NCI-H1436 (cell line): ENCODE results near the gene ARHGAP26.

Source experiments
- DNase-seq: peaks from one replicate; lab custom pipeline; 2025; lab: John Stamatoyannopoulos, UW

The ARHGAP26 gene

GRCh38 chr5:142873831-142874230 lies 103.7 kb downstream of the ARHGAP26 start:
- DNase-seq, result no peak

DNA sequence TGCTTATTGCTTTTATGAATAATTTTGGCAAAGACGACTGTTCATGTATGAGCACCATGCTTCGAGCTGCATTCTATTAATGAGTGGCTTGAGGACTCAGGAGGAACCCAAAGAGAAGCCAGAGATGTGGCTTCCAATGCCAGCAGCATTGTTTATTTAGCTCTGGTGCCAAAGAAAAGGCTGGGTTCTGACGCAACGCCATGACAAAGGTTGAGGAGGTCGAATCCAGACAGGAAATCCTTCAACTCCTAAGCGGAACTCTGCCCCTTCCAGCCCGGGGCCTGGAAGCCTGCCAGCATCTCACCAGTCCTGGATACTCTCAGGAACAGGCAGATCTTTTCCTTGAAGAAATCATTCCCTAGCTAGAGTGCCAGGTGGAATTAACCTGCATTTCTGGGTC lies 104.4 kb downstream of the ARHGAP26 start:
- DNase-seq, result no peak

DNA sequence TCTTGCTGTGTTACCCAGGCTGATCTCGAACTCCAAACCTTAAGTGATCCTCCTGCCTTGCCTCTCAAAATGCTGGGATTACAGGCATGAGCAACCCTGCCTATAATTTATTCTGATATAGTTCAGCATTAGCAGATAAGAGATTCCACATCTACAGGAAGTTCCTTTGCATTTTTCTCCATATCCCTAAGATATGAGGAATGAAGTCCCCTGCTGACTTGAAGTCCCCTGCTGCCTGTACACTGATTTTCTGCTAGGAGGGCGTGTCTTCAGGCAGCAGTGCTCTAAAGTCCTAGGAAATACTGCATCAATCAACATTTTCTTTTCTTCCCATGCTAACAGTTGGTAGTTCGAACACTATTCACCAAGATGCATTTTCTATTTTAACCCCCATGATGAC lies 105.8 kb downstream of the ARHGAP26 start:
- no peak for DNase-seq

- no peak for DNase-seq
These were observed 106.6 kb downstream of the ARHGAP26 start for GRCh38 chr5:142876817-142877216.

DNA sequence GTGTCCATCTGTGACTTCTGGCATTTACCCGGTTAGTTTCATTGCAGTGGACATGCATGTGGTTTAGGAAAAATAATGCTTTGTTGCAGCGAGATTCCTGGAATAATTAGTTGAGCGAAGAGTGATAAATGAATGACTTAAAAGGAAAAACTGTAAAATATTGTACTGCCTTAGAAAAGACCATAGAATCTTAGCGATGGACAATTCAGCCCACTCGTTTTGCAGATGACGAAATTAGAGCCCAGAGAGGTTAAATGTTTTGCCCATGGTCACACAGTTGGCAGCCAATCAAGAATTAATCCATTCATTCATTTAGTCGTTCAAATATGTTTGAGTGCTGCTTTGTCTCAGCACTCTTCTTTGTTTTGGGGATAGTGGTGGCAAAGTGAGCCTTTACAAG lies 107.9 kb downstream of the ARHGAP26 start:
- DNase-seq, result no peak

DNA sequence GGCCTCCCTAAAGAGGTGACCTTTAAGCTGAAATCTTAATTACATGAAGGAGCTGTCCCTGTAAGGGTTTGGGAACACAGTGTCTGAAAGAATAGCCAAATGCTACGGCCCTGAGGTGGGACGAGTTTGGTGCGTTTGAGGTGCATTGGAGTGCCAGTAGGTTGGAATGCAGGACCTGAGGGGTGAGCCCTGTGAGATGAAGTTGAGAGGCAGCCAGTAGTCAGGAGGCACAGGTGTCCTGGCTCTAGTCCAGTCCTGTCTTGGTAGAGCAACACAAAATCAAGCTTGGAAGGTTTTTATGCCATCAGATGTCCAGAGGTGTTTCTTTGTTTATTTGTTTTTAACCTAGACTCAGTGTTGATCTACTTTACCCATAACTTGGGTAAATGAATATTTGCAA lies 108.5 kb downstream of the ARHGAP26 start:
- no peak for DNase-seq

DNA sequence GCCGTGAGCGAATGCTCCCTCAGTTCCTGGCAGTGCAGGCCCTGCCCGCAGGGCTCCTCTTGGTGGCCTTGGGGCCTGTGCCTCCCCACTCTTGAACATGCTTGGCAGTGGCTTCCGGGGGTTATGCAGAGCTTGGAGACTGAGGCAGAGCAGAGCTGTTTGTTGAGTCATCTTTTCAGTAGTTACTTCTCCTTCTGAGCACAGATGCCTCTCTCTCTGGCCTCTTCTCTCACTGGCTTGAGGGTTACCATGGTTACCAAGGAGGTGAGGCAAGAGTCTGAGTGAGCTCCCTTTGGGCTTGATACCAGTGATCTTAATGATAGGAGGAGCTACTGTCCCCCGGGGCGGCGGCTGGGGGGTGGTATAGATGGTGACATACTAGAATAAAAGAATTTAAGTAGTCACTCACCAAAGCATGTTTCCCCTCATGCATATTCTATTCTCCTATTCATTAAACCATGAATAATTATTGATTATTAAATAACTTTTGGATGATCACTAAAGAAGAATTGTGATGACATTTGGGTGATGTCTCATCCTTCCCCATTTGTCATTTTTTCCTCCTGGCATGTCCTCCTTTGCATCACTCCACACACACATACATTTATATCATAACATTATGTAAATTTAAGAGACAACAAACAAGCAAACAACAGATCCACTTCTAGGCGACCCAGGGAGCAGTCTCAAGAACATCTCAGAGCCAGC lies 111.1 kb downstream of the ARHGAP26 start:
- DNase-seq, result no peak

DNA sequence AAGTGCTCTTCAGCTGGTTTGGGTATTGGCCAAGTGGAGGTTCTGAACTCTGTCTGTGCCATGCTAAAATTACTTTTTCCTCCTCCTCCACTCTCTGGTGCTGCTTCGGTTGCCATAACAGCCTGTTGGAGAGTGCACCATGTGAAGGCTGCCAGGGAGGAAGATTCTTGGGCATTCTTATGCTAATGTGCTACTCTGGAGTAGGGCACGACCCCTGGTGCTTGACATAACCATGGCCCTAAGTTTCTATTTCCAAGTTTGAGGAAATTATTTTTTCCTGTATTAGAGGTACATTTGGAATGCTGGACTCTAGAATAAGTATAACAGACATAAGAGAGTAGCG lies 111.6 kb downstream of the ARHGAP26 start:
- no peak for DNase-seq

GRCh38 chr5:142883025-142883424 lies 112.8 kb downstream of the ARHGAP26 start:
- no peak for DNase-seq

DNA sequence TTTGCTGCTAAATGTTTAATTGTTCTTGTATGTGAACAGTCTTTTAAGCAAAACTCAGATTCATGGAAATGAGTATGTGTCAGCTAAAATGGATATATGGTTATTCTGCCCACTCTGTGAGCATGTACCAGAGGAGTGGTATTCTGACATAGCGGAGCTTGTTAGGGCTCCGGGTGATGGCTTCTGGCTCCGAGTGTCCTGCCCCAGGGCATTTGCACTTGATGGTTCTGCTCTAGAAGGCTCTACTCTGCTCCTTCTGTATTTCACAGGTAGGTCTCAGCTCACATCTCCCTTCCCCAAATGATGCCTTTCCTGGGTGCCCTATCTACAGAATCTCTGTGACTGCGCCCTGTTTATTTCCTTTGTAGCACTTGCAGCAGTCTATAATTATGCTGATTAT lies 113.3 kb downstream of the ARHGAP26 start:
- no peak for DNase-seq

DNA sequence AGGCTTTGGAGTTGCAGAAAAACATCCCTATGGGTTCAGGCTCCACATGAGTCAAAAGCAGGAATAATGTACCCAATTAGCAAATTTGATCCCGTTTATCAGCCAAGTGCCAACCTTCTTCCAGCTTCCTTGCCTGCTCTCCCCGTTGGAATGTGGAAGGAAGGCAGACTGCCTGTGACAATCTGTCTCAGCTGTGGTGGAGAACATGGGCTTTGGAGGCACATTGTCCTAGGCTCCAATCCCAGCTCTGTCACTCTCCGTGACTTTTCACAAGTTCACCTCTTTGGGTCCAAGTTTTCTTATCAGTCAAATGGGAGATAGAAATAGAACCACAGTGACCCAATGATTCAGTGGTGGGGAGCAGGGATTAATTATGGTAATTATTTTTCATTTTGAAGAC lies 113.9 kb downstream of the ARHGAP26 start:
- DNase-seq, result no peak

DNA sequence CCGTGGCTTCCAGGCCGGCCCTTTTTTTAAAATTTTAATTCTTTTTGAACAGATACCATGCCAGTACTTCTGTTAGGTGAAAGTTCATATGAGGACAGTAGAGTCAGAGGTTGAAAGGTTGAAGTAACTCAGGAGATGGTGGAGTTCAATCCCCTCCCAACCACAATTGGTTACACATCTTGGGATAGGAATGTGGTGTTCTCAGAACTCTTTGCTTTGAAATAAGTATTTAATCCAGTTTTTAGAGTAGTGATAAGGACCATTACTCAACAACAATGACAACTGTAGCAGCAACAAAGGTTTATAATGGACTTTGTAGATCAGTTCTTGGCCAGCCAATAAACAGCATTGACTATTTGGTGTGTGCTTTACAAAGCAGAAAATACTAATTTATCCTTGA lies 116.0 kb downstream of the ARHGAP26 start:
- no peak for DNase-seq

- no peak for DNase-seq
These were observed 116.8 kb downstream of the ARHGAP26 start for GRCh38 chr5:142886956-142887355.

- peak; percentile 21 for DNase-seq
These were observed 118.4 kb downstream of the ARHGAP26 start for GRCh38 chr5:142888469-142889085.

GRCh38 chr5:142892021-142892420 lies 121.8 kb downstream of the ARHGAP26 start:
- DNase-seq, result no peak

DNA sequence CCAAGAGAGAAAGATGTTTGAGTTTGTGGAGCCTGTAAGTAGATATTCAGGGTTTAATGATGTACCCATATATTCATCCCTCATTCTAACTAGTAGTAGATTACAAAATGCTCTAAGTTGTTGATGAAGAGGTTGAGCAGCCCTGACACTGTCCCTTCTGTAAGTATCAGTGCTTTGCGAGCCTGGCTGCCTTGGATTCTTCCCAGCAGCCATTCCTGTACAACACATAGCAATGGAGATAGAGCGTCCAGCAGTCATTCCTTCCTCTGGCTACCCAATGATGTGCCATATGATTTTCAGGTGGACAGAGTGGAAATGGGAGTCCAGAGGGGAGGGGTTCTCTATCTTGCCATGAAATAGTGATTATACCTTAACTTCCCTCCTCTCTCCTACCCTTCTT lies 124.1 kb downstream of the ARHGAP26 start:
- DNase-seq, result no peak

- DNase-seq, result no peak
These were observed 124.6 kb downstream of the ARHGAP26 start for GRCh38 chr5:142894749-142895148.

DNA sequence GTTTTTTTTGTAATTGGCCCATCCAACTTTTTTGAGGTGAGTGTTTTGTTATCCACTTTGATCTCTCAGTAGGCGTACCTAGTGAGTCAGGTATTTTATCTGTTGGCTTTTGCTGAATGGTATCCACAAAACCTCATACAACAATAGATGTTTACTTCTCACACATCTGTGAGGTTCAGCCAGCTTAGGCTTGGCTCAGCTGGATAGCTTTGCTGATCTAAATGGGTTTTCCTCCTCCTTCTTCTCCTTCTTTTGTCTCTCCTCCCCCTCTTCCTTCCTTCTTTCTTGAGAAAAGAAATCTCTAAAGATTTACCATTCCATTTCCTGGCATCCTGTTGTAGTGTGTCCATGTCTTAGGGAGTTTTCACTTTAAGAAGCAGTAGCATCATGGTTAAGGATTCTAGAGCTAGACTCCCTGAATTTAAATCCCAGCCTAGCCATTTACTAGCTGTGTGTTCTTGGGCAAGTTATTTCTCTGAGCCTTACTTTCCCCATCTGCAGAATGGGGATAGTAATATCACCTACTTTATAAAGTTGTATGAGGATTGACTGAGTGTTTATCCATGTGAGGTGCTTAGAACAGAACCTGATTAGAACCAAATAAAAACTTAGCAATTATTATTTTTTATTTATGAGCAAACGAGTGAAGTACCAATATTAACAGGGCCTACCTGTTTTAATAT lies 126.3 kb downstream of the ARHGAP26 start:
- no peak for DNase-seq

DNA sequence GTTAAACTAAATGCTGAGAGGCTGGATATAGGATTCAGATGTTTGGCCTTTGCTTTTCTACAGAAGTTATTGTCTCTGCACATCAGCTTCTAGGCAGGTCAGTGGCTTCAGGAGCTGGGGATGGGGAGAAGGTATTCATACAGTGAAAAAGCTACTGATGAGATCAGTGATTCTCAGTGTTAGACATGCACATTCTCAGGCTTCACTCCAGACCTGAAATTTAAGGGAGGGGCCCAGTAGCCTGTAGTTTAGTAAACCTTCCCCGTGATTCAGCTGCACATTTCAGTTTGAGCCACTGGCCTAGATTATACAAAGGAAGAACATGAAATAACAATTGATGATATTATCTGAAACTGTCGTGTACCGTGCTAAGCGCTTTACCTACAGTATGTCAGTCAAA lies 127.2 kb downstream of the ARHGAP26 start:
- no peak for DNase-seq

DNA sequence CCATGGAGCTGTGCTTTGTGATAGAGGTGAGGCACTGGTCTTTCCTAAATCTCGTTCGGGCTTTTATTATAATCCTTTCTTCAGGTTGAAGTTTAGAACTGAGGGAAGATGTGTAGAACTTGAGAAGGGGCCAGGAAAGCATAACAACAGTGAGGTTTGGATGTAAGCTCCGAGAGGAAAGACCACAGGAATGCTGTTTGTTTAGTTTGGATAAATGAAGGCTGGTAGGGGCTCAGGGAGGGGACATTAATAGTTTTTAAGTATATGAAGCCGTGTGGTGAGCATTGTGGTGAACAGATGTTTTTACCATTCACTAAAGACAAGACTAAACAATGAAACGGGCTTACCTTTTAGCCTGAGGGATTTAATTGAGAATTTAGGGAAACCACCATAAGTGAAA lies 130.8 kb downstream of the ARHGAP26 start:
- no peak for DNase-seq

DNA sequence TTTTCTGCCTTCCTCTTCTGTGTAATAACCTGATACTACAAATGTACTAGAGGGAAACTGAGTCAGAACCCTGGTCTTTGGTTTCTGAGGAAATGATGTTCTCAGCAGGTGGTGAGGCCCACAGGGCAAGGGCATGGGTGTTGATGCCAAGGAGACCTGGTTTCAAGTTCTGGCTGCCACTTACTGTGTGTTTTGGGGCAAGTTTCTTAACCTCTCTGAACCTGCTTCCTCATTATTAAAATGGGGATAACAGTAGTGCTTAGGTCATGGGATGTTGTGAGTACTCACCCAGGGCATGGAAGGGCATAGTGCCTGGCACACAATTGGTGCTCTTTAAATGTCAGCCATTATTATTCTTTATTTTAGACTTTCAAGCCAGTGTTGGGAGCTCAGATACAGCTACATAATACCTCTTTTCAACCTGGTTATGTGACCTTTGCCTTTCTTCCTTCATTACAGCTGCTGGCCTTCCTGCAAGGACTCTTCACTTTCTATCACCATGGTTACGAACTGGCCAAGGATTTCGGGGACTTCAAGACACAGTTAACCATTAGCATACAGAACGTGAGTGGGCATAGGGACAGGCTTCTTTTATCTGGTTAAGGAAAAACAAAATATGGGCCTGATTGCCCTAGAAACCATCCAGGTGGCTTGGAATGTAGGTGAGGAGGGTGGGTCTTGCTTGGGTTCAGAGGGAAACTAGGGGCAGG lies 131.5 kb downstream of the ARHGAP26 start:
- DNase-seq, result no peak

DNA sequence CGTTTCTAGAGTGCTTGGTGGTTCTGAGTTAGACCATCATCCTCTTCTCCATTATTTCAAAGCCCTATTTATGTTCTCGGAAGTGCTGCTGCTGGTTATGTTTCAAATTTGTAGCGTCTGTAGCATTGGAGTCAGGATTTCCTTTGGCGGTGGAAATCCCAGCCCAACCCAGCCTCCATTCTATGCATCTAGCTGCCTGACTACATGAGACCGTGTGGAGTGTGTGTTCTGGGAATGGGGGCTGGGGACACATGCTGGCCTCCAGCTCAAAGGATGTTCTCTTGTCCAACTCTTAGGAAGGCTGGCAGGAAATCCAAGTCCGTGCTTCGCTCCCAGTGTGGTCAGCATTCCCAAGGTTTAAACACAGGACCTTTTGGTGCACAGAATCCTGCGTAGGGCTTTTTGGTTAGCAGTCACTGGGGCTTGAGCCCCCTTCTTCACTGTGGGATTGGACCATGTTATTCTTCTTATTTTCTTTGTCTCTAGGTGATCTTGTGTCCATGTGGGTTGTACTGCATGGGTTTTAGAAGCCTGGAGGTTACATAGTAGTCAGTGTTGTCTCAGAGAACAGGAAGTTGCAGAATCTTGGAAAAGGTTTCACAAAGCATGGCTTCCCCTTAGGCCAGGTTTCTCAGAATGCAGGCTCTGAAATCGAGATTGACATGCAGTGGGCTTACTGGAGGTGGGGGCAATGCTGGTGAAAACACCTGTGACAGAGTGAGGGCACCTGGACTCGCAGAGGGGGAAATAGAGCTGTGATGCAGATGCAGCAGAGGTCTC lies 132.2 kb downstream of the ARHGAP26 start:
- DNase-seq, result no peak
